Upper lobe of left lung (tissue), 6 donors: Measurements from ENCODE around the gene RFTN1. TPM values are rescaled to one million over a fixed set of nuclear protein-coding genes. Genes with fewer than 3 reads are reported as not detected.

ENCODE experiments used
- ATAC-seq, 2 donors: fragments of 200-7000 bp; cut with Tn5 transposase; one replicate each; pipeline ENCODE4 v1.9.1; 2022; ENCODE audit warnings: mild to moderate bottlenecking in 2 of 2, moderate library complexity in 2 of 2; ENCODE audit not compliant: low FRiP score in 2 of 2
- DNase-seq, 2 donors: peaks; one replicate each; pipeline ENCODE4 v3.0.0-alpha.2; 2019 to 2020
- H3K27ac ChIP-seq, 4 donors: fragments of 200-600 bp; sonication (generic); one replicate each; pipeline ENCODE4 v1.5.1; 2016 to 2019
- H3K27me3 ChIP-seq, 4 donors: fragments of 200-600 bp; sonication (generic); one replicate each; pipeline ENCODE4 v1.5.1; 2017 to 2019
- H3K36me3 ChIP-seq, 4 donors: fragments of 200-600 bp; sonication (generic); one replicate each; pipeline ENCODE4 v1.5.1; 2016 to 2019
- H3K4me1 ChIP-seq, 4 donors: fragments of 200-600 bp; sonication (generic); one replicate each; pipeline ENCODE4 v1.5.1; 2018 to 2019
- H3K4me3 ChIP-seq, 4 donors: fragments of 200-600 bp; sonication (generic); one replicate each; pipeline ENCODE4 v1.5.1; 2017 to 2019; ENCODE audit warnings: mild to moderate bottlenecking in 2 of 4, moderate library complexity in 1 of 4
- H3K9me3 ChIP-seq, 4 donors: fragments of 200-600 bp; sonication (generic); one replicate each; pipeline ENCODE4 v1.5.1; 2018 to 2019
- EP300 ChIP-seq, 4 donors: sonication (generic); formaldehyde crosslinking; IDR thresholded peaks; one replicate each; pipeline ENCODE4 v1.5.1; 2017; ENCODE audit warnings: antibody characterized with exemption in 4 of 4, control low read depth in 2 of 4
- POLR2A ChIP-seq, 4 donors: fragments of 450-650 bp; IDR thresholded peaks; one replicate each; pipeline ENCODE4 v1.5.1; 2016 to 2017; ENCODE audit warnings: antibody characterized with exemption in 4 of 4, mild to moderate bottlenecking in 2 of 4
- POLR2AphosphoS5 ChIP-seq, 2 donors: sonication (generic); formaldehyde crosslinking; IDR thresholded peaks; one replicate each; pipeline ENCODE4 v1.5.1; 2017; ENCODE audit warnings: antibody characterized with exemption in 2 of 2
- WGBS, 2 donors: methylation state at CpG; one replicate each; pipeline ENCODE4 v1.1.5; 2017 to 2018; 5-methylcytosine and 5-hydroxymethylcytosine counted together
- total RNA-seq, 6 donors: library from RNA; depleted of rRNA in 4 of 6; stranded (reverse); fragments of >200 nt in 4 of 6; gene quantifications; one replicate each; pipeline versions ENCODE4 v1.1.0 to v1.2.1, GENCODE V29; 2016 to 2021
- TF ChIP-seq, protein P1 (sequence below), 6 experiments: fragments of 450-650 bp in 4 of 6; fragments of 200-600 bp in 2 of 6; sonication (generic) in 2 of 6; IDR thresholded peaks; one replicate each; pipeline ENCODE4 v1.5.1; 2016 to 2019; ENCODE audit warnings: antibody characterized with exemption in 6 of 6
- donor health status: DM: no; HTN: no; CAD: no; lungs with moderate emphysema.
- donor health status: DM: no; HTN: yes; CAD: no; lungs with severe emphysema.

Gene RFTN1
- 100 to 1,000 TPM in 2 of 6 donors, 10 to 100 TPM in 4; 62.1 to 121 (median 76.1) TPM for total RNA-seq

GRCh38 chr3:16513141-16514020 lies at the start of gene RFTN1:
Gene RFTN1 (minus strand): TSS chr3:16513699. CDS start chr3:16493869, 19,830 bp downstream.
- ATAC-seq: peak; percentile 30 to 80
- Histone ChIP-seq H3K9me3 (no peaks in the 10 kb centered on the region), H3K4me1 (peaks cover 34 to 66% (median 51%) of the 10 kb centered on the region in 4 donors), H3K36me3 (no peaks in the 10 kb centered on the region), H3K4me3 (peak within 1 kb of the TSS; percentile 73 to 93 (median 74)), H3K27me3 (no peaks in the 10 kb centered on the region), H3K27ac (peak within 1 kb of the TSS; percentile 80 to 90 (median 86))
- DNase-seq: peak; percentile 46 to 95
- WGBS, 2 donors: 0% methylated on average over 20 to 29 of the region's 92 CpGs
- TF ChIP-seq POLR2AphosphoS5 (IDR thresholded peaks at IDR 0.05): peak in 1 of 2 donors; percentile 34
- TF ChIP-seq POLR2A (IDR thresholded peaks at IDR 0.05): peak in 2 of 4 donors; percentile 44 to 48
- TF ChIP-seq, protein P1, sequence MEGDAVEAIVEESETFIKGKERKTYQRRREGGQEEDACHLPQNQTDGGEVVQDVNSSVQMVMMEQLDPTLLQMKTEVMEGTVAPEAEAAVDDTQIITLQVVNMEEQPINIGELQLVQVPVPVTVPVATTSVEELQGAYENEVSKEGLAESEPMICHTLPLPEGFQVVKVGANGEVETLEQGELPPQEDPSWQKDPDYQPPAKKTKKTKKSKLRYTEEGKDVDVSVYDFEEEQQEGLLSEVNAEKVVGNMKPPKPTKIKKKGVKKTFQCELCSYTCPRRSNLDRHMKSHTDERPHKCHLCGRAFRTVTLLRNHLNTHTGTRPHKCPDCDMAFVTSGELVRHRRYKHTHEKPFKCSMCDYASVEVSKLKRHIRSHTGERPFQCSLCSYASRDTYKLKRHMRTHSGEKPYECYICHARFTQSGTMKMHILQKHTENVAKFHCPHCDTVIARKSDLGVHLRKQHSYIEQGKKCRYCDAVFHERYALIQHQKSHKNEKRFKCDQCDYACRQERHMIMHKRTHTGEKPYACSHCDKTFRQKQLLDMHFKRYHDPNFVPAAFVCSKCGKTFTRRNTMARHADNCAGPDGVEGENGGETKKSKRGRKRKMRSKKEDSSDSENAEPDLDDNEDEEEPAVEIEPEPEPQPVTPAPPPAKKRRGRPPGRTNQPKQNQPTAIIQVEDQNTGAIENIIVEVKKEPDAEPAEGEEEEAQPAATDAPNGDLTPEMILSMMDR (IDR thresholded peaks at IDR 0.05): no peak
- no peak for TF ChIP-seq EP300 (IDR thresholded peaks at IDR 0.05)

DNA sequence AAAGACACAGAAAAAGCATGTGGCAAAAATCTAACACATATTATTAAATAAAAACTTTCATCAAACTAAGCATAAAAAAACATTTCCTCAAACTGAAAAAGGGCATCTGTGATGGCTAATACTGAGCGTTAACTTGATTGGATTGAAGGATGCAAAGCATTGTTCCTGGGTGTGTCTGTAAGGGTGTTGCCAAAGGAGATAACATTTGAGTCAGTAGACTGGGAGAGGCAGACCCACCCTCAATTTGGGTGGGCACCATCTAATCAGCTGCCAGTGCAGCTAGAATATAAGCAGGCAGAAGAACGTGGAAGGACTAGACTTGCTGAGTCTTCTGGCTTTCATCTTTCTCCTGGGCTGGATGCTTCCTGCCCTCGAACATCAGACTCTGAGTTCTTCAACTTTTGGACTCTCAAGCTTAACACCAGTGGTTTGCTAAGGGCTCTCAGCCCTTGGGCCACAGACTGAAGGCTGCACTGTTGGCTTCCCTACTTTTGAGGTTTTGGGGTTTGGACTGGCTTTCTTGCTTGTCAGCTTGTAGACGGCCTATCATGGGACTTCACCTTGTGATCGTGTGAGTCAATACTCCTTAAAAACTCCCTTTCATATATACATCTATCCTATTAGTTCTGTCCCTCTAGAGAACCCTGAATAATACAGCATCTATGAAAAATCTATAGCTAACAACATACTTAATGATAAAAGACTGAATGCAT lies 46.3 kb upstream of the RFTN1 start:
- no peak for TF ChIP-seq POLR2A (IDR thresholded peaks at IDR 0.05)
- no peak for TF ChIP-seq EP300 (IDR thresholded peaks at IDR 0.05)
- ATAC-seq (no peak), DNase-seq (no peak)
- no peaks in the 10 kb centered on the region for H3K36me3 ChIP-seq
- WGBS, 2 donors: 74 to 77% methylated on average over 5 of the region's 5 CpGs
- no peak overlapping the region for H3K27ac ChIP-seq
- no peaks in the 10 kb centered on the region for H3K4me1 ChIP-seq
- H3K4me3 ChIP-seq: no peak overlapping the region
- no peaks in the 10 kb centered on the region for H3K27me3 ChIP-seq
- no peaks in the 10 kb centered on the region for H3K9me3 ChIP-seq

DNA sequence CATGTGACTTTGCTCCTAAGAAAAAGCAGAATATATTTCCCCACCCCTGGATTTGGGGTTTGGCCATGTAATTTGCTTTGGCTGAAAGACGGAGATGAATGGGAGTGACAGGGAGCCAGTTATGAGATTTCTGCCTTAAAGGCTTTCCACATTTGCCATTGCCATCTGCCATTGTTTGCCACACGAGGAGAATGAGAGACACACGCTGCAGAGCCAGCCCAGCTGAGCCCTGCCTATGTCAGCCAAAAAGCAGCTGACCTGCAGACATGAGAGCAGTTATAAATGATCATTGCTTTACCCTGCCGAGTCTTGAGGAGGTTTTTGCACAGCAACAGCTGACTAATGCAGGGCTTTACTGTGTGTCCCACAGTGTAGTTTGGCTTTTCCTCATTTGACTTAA lies 40.6 kb upstream of the RFTN1 start:
- Histone ChIP-seq H3K36me3 (no peaks in the 10 kb centered on the region), H3K27me3 (no peaks in the 10 kb centered on the region), H3K4me1 (peaks cover 0 to 7% (median 5%) of the 10 kb centered on the region in 4 donors), H3K27ac (no peak overlapping the region), H3K4me3 (no peak overlapping the region), H3K9me3 (no peaks in the 10 kb centered on the region)
- TF ChIP-seq, protein P1 (IDR thresholded peaks at IDR 0.05): no peak
- TF ChIP-seq POLR2AphosphoS5 (IDR thresholded peaks at IDR 0.05) (no peak), POLR2A (IDR thresholded peaks at IDR 0.05) (no peak)
- no peak for ATAC-seq
- WGBS, 2 donors: 87% methylated on average over 4 of the region's 4 CpGs
- no peak for DNase-seq

DNA sequence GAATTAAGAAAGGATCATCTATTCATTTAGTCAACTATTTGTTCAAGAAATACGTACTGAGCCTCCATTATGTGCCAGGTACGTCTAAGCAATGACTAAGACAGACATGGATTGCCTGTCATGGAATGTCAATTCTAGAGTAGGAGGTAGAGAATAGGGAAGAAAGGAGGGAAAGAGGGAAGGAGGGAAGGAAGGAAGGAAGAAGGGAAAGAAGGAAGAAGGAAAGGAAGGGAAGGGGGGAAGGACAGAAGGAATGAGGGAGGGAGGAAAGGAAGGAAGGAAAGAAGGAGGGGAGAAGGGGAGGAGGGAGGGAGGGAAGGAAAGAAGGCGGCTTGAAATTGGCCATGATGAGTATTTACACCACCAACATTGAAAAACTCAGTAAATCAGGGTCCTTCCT lies 39.3 kb upstream of the RFTN1 start:
- no peak overlapping the region for H3K4me3 ChIP-seq
- no peaks in the 10 kb centered on the region for H3K27me3 ChIP-seq
- no peak overlapping the region for H3K27ac ChIP-seq
- DNase-seq: no peak
- H3K36me3 ChIP-seq: no peaks in the 10 kb centered on the region
- H3K4me1 ChIP-seq: peaks cover 0 to 7% (median 5%) of the 10 kb centered on the region in 4 donors
- TF ChIP-seq, protein P1 (IDR thresholded peaks at IDR 0.05): no peak
- TF ChIP-seq POLR2A (IDR thresholded peaks at IDR 0.05): no peak
- TF ChIP-seq POLR2AphosphoS5 (IDR thresholded peaks at IDR 0.05): no peak
- no peak for TF ChIP-seq EP300 (IDR thresholded peaks at IDR 0.05)
- no peaks in the 10 kb centered on the region for H3K9me3 ChIP-seq
- no peak for ATAC-seq
- 65 to 79% methylated on average over 3 of the region's 3 CpGs for WGBS, 2 donors

GRCh38 chr3:16551342-16551976 lies 38.0 kb upstream of the RFTN1 start:
- no peak overlapping the region for H3K27ac ChIP-seq
- no peaks in the 10 kb centered on the region for H3K36me3 ChIP-seq
- DNase-seq (no peak), ATAC-seq (no peak)
- no peaks in the 10 kb centered on the region for H3K27me3 ChIP-seq
- TF ChIP-seq EP300 (IDR thresholded peaks at IDR 0.05) (no peak), POLR2A (IDR thresholded peaks at IDR 0.05) (no peak), POLR2AphosphoS5 (IDR thresholded peaks at IDR 0.05) (no peak)
- TF ChIP-seq, protein P1 (IDR thresholded peaks at IDR 0.05): no peak
- no peak overlapping the region for H3K4me3 ChIP-seq
- H3K9me3 ChIP-seq: no peaks in the 10 kb centered on the region
- peaks cover 0 to 7% (median 5%) of the 10 kb centered on the region in 4 donors for H3K4me1 ChIP-seq
- 84 to 98% methylated on average over 4 of the region's 4 CpGs for WGBS, 2 donors
